ENCODE measurements around the gene APP.

DNA sequence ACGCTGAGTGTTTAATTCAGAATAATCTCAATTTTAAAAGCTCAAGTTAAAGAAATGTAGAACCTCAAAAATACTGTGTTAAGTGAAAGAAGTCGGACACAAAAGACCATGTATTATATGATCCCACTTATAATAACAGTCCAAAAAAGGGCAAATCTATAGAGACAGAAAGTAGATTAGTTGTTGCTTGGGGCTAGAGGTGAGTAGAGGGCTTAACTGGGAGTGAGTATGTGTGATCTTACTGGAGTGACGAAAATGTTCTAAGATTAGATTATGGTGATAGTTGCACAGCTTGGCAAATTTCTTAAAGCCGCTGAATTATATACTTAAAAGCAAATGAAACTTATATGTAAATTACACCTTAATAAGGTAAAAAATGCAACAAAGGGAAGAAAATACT lies 150.5 kb downstream of the APP start:
- TF ChIP-seq CTCF (conservative IDR thresholded peaks at IDR 0.05; ENCODE audit: low read length): no peak
- TF ChIP-seq EZH2phosphoT487 (IDR thresholded peaks at IDR 0.05; ENCODE audit: borderline replicate concordance, low read depth, low read length): no peak
